Right lobe of liver (tissue), 6 donors: ENCODE measurements around the gene TRNT1. TPM values are rescaled to one million over a fixed set of nuclear protein-coding genes. Genes with fewer than 3 reads are reported as not detected.

ENCODE experiments used
- ATAC-seq, 4 donors: fragments of 200-7000 bp; cut with Tn5 transposase; one replicate each; pipeline ENCODE4 v1.9.1; 2020; ENCODE audit warnings: mild to moderate bottlenecking in 4 of 4, moderate library complexity in 4 of 4
- DNase-seq, 3 donors: peaks; one replicate each; pipeline ENCODE4 v3.0.0-alpha.2; 2020
- H3K27ac ChIP-seq, 3 donors: fragments of 200-600 bp; one replicate each; pipeline ENCODE4 v1.8.0; 2022
- H3K27me3 ChIP-seq, 2 donors: fragments of 200-600 bp; one replicate each; pipeline ENCODE4 v1.8.0; 2022
- H3K36me3 ChIP-seq, 4 donors: fragments of 200-600 bp; sonication (generic) in 1 of 4; one replicate each; pipeline versions ENCODE4 v1.5.1 to v1.8.0; 2017 to 2022; ENCODE audit warnings: control low read depth in 1 of 4
- H3K4me1 ChIP-seq, 4 donors: fragments of 200-600 bp; sonication (generic) in 1 of 4; one replicate each; pipeline versions ENCODE4 v1.5.1 to v1.8.0; 2017 to 2022; ENCODE audit warnings: control low read depth in 1 of 4
- H3K4me3 ChIP-seq, 3 donors: fragments of 200-600 bp; one replicate each; pipeline ENCODE4 v1.8.0; 2022
- H3K9me3 ChIP-seq, 4 donors: fragments of 200-600 bp; sonication (generic) in 1 of 4; one replicate each; pipeline versions ENCODE4 v1.5.1 to v1.8.0; 2017 to 2022; ENCODE audit warnings: control low read depth in 1 of 4
- CTCF ChIP-seq, 4 donors: fragments of 200-600 bp in 3 of 4; fragments of 450-650 bp in 1 of 4; IDR thresholded peaks; one replicate each; pipeline versions ENCODE4 v1.5.1 to v1.8.0; 2016 to 2022; ENCODE audit warnings: antibody characterized with exemption in 4 of 4, mild to moderate bottlenecking in 2 of 4
- POLR2A ChIP-seq: fragments of 450-650 bp; IDR thresholded peaks from one replicate; pipeline ENCODE4 v1.6.1; 2017; ENCODE audit warnings: antibody characterized with exemption, mild to moderate bottlenecking
- WGBS: methylation state at CpG from one replicate; pipeline ENCODE4 v1.1.6; 2018; ENCODE audit warnings: low coverage, low lambda C conversion rate; ENCODE audit not compliant: insufficient coverage; ENCODE audit errors: missing lambda C conversion rate; 5-methylcytosine and 5-hydroxymethylcytosine counted together
- intact Hi-C, 2 donors: fragments of 100-400 bp; cut with DNase I; formaldehyde crosslinking; loops; one replicate each; pipeline versions ENCODE4 v1.11.2 to v1.14.1; 2022
- total RNA-seq, 6 experiments: library from RNA; depleted of rRNA in 2 of 6; stranded (reverse); fragments of >200 nt in 2 of 6; fragmentation: NEBNext Ultra II Directional in 3 of 6; extraction: Animal tissue kit (Norgen Biotek cat#: 25700) in 3 of 6; gene quantifications; one replicate each; pipeline versions ENCODE4 v1.1.0 to v1.2.4, GENCODE V29; 2016 to 2023
- donor health status: DM: no; HTN: yes; CAD: no.
- donor health status: DM: no; HTN: no; CAD: no.
- donor health status: DM: no; HTN: no; CAD: no.
- donor health status: DM: no; HTN: yes; CAD: no.
- donor health status: DM: no; HTN: yes; CAD: no.

The TRNT1 gene
- total RNA-seq, 6 experiments from 2014 or later: 7.4 to 11.8 (median 9.1) TPM

GRCh38 chr3:3178498-3179328 is 52.0 kb downstream of the TRNT1 start:
- DNase-seq: no peak
- no peaks in the 10 kb centered on the region for H3K27me3 ChIP-seq
- TF ChIP-seq CTCF (IDR thresholded peaks at IDR 0.05): no peak
- no peak for TF ChIP-seq POLR2A
- peak overlapping the region; percentile 90 to 98 (median 93) for H3K4me3 ChIP-seq
- H3K36me3 ChIP-seq: peaks cover 0 to 15% (median 2%) of the 10 kb centered on the region in 4 donors
- peaks cover 0 to 16% (median 4%) of the 10 kb centered on the region in 4 donors for H3K4me1 ChIP-seq
- H3K27ac ChIP-seq: peak overlapping the region; percentile 76 to 80 (median 79)
- intact Hi-C loops: no loop called here
- ATAC-seq: no peak
- WGBS: 16% methylated on average over 16 of the region's 16 CpGs
- H3K9me3 ChIP-seq: peaks cover 0 to 3% (median 0%) of the 10 kb centered on the region in 4 donors

DNA sequence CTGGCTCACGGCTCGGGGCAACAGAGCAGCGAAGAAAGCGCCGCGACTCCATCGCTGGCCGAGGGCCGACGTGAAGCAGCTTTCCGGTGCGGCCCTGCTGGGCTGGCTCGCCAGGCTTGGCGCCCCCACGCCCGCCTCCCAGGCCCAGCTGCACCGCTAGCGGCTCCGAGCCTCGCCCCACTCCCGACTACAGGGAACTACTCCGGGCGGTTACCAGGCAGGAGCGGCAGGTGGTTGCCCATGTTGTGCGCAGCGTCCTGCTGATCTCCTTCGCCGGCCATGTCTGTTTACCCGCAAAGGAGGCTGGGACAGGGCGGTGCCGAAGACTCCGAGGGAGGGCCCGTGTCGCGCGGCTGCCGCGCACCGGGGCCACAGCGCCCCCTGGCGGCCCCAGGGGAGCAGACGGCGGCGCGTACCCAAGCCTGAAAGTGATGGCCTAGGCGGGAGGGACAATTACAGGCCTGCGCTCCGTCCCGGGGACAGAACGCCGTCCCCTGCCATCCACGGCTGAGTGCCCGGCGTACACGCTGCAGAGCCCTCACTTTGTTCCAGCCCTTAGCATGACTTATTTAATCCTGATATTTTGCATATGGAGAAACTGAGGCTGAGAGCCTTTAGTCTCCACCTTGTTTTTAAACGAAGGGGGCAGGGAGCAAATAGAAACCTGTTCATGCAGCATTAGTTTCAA is 52.8 kb downstream of the TRNT1 start, which contains the start of gene CRBN:
Gene CRBN, minus strand, starts transcription at position 285 of the 688 bp plus-strand sequence. Its CDS starts 4 bp downstream, at position 281.
- H3K27ac ChIP-seq: peak within 1 kb of the TSS; percentile 76 to 80 (median 79)
- intact Hi-C loops: no loop called here
- TF ChIP-seq POLR2A (peak; percentile 66), CTCF (IDR thresholded peaks at IDR 0.05) (peak; percentile 97 to 100 (median 99))
- H3K36me3 ChIP-seq: peaks cover 0 to 6% (median 0%) of the 10 kb centered on the region in 4 donors
- ATAC-seq (peak; percentile 99 to 100 (median 100)), DNase-seq (peak; percentile 92 to 94 (median 93))
- 5% methylated on average over 3 of the region's 56 CpGs for WGBS
- H3K4me1 ChIP-seq: peaks cover 0 to 16% (median 4%) of the 10 kb centered on the region in 4 donors
- H3K4me3 ChIP-seq: peak within 1 kb of the TSS; percentile 90 to 98 (median 93)
- H3K27me3 ChIP-seq: no peaks in the 10 kb centered on the region
- H3K9me3 ChIP-seq: peaks cover 0 to 3% (median 0%) of the 10 kb centered on the region in 4 donors

- ATAC-seq: no peak
- no peak for TF ChIP-seq POLR2A
- no peak for TF ChIP-seq CTCF (IDR thresholded peaks at IDR 0.05)
Measured at GRCh38 chr3:3180456-3180855, 53.7 kb downstream of the TRNT1 start.

GRCh38 chr3:3184876-3185275 is 58.1 kb downstream of the TRNT1 start:
- Histone ChIP-seq H3K27ac (no peak overlapping the region), H3K27me3 (no peaks in the 10 kb centered on the region), H3K9me3 (peaks cover 0 to 3% (median 0%) of the 10 kb centered on the region in 4 donors), H3K4me1 (no peaks in the 10 kb centered on the region), H3K4me3 (no peak overlapping the region), H3K36me3 (no peaks in the 10 kb centered on the region)
- WGBS: 57% methylated on average over 2 of the region's 2 CpGs
- intact Hi-C loops: no loop called here
- ATAC-seq (no peak), DNase-seq (no peak)
- no peak for TF ChIP-seq POLR2A
- TF ChIP-seq CTCF (IDR thresholded peaks at IDR 0.05): no peak

More at GRCh38 chr3:3180456-3180855, 53.7 kb downstream of the TRNT1 start:
- H3K36me3 ChIP-seq: no peaks in the 10 kb centered on the region
- peaks cover 0 to 3% (median 0%) of the 10 kb centered on the region in 4 donors for H3K9me3 ChIP-seq
- intact Hi-C loops: no loop called here
- H3K27me3 ChIP-seq: no peaks in the 10 kb centered on the region
- no peak overlapping the region for H3K27ac ChIP-seq
- no peak for DNase-seq
- H3K4me1 ChIP-seq: peaks cover 0 to 16% (median 4%) of the 10 kb centered on the region in 4 donors
- WGBS: 75% methylated on average over 9 of the region's 9 CpGs
- H3K4me3 ChIP-seq: no peak overlapping the region
